ENCODE data around the gene CHL1.

The CHL1 gene

GRCh38 chr3:196311-197148, at the start of gene CHL1:
Gene CHL1, plus strand, starts transcription at chr3:196763. Its CDS starts 123,014 bp downstream, at chr3:319777.
- no peaks in the 10 kb centered on the region for H3K36me3 ChIP-seq (ENCODE audit: control insufficient read depth, insufficient read depth, low read length)
- H3K27ac ChIP-seq (ENCODE audit: low read depth, low read length), result no peak within 1 kb of the TSS
- peak within 1 kb of the TSS; percentile 63 for H3K4me3 ChIP-seq (ENCODE audit: low read depth, low read length)
- H3K9ac ChIP-seq (ENCODE audit: low read depth, low read length), result no peak within 1 kb of the TSS
- H3K9me3 ChIP-seq (ENCODE audit: control insufficient read depth, insufficient read depth, low read length), result no peaks in the 10 kb centered on the region
- no peaks in the 10 kb centered on the region for H3K4me1 ChIP-seq (ENCODE audit: control insufficient read depth, insufficient read depth, low read length)
- peaks cover 58% of the 10 kb centered on the region for H3K27me3 ChIP-seq (ENCODE audit: control insufficient read depth, insufficient read depth, low read length)

- no peak overlapping the region for H3K4me3 ChIP-seq (ENCODE audit: low read depth, low read length)
- no peaks in the 10 kb centered on the region for H3K27me3 ChIP-seq (ENCODE audit: control insufficient read depth, insufficient read depth, low read length)
- H3K4me1 ChIP-seq (ENCODE audit: control insufficient read depth, insufficient read depth, low read length), result no peaks in the 10 kb centered on the region
- H3K27ac ChIP-seq (ENCODE audit: low read depth, low read length), result no peak overlapping the region
- H3K9ac ChIP-seq (ENCODE audit: low read depth, low read length), result no peak overlapping the region
- H3K36me3 ChIP-seq (ENCODE audit: control insufficient read depth, insufficient read depth, low read length), result no peaks in the 10 kb centered on the region
- no peaks in the 10 kb centered on the region for H3K9me3 ChIP-seq (ENCODE audit: control insufficient read depth, insufficient read depth, low read length)
Measured at GRCh38 chr3:151614-152189, 44.9 kb upstream of the CHL1 start.

- no peak overlapping the region for H3K9ac ChIP-seq (ENCODE audit: low read depth, low read length)
- H3K9me3 ChIP-seq (ENCODE audit: control insufficient read depth, insufficient read depth, low read length), result no peaks in the 10 kb centered on the region
- H3K36me3 ChIP-seq (ENCODE audit: control insufficient read depth, insufficient read depth, low read length), result no peaks in the 10 kb centered on the region
- no peak overlapping the region for H3K27ac ChIP-seq (ENCODE audit: low read depth, low read length)
- no peaks in the 10 kb centered on the region for H3K27me3 ChIP-seq (ENCODE audit: control insufficient read depth, insufficient read depth, low read length)
- no peak overlapping the region for H3K4me3 ChIP-seq (ENCODE audit: low read depth, low read length)
- H3K4me1 ChIP-seq (ENCODE audit: control insufficient read depth, insufficient read depth, low read length), result no peaks in the 10 kb centered on the region
Measured at GRCh38 chr3:159974-160373, 36.6 kb upstream of the CHL1 start.

- H3K4me1 ChIP-seq (ENCODE audit: control insufficient read depth, insufficient read depth, low read length), result no peaks in the 10 kb centered on the region
- H3K9me3 ChIP-seq (ENCODE audit: control insufficient read depth, insufficient read depth, low read length), result no peaks in the 10 kb centered on the region
- no peaks in the 10 kb centered on the region for H3K27me3 ChIP-seq (ENCODE audit: control insufficient read depth, insufficient read depth, low read length)
- no peak overlapping the region for H3K9ac ChIP-seq (ENCODE audit: low read depth, low read length)
- no peak overlapping the region for H3K4me3 ChIP-seq (ENCODE audit: low read depth, low read length)
- H3K27ac ChIP-seq (ENCODE audit: low read depth, low read length), result no peak overlapping the region
- no peaks in the 10 kb centered on the region for H3K36me3 ChIP-seq (ENCODE audit: control insufficient read depth, insufficient read depth, low read length)
Measured at GRCh38 chr3:166071-166470, 30.5 kb upstream of the CHL1 start.

- no peaks in the 10 kb centered on the region for H3K27me3 ChIP-seq (ENCODE audit: control insufficient read depth, insufficient read depth, low read length)
- H3K9ac ChIP-seq (ENCODE audit: low read depth, low read length), result no peak overlapping the region
- no peaks in the 10 kb centered on the region for H3K36me3 ChIP-seq (ENCODE audit: control insufficient read depth, insufficient read depth, low read length)
- H3K4me1 ChIP-seq (ENCODE audit: control insufficient read depth, insufficient read depth, low read length), result no peaks in the 10 kb centered on the region
- H3K27ac ChIP-seq (ENCODE audit: low read depth, low read length), result no peak overlapping the region
- no peak overlapping the region for H3K4me3 ChIP-seq (ENCODE audit: low read depth, low read length)
- no peaks in the 10 kb centered on the region for H3K9me3 ChIP-seq (ENCODE audit: control insufficient read depth, insufficient read depth, low read length)
Measured at GRCh38 chr3:166799-167198, 29.8 kb upstream of the CHL1 start.

GRCh38 chr3:173886-174285, 22.7 kb upstream of the CHL1 start:
- Histone ChIP-seq H3K36me3 (ENCODE audit: control insufficient read depth, insufficient read depth, low read length) (no peaks in the 10 kb centered on the region), H3K9me3 (ENCODE audit: control insufficient read depth, insufficient read depth, low read length) (no peaks in the 10 kb centered on the region), H3K4me1 (ENCODE audit: control insufficient read depth, insufficient read depth, low read length) (no peaks in the 10 kb centered on the region), H3K9ac (ENCODE audit: low read depth, low read length) (no peak overlapping the region), H3K4me3 (ENCODE audit: low read depth, low read length) (no peak overlapping the region), H3K27me3 (ENCODE audit: control insufficient read depth, insufficient read depth, low read length) (no peaks in the 10 kb centered on the region), H3K27ac (ENCODE audit: low read depth, low read length) (no peak overlapping the region)

- Histone ChIP-seq H3K9me3 (ENCODE audit: control insufficient read depth, insufficient read depth, low read length) (no peaks in the 10 kb centered on the region), H3K27me3 (ENCODE audit: control insufficient read depth, insufficient read depth, low read length) (no peaks in the 10 kb centered on the region), H3K4me1 (ENCODE audit: control insufficient read depth, insufficient read depth, low read length) (no peaks in the 10 kb centered on the region), H3K4me3 (ENCODE audit: low read depth, low read length) (no peak overlapping the region), H3K36me3 (ENCODE audit: control insufficient read depth, insufficient read depth, low read length) (no peaks in the 10 kb centered on the region), H3K27ac (ENCODE audit: low read depth, low read length) (no peak overlapping the region), H3K9ac (ENCODE audit: low read depth, low read length) (no peak overlapping the region)
Measured at GRCh38 chr3:184976-185375, 11.6 kb upstream of the CHL1 start.

GRCh38 chr3:192215-192929, 4.2 kb upstream of the CHL1 start:
- H3K36me3 ChIP-seq (ENCODE audit: control insufficient read depth, insufficient read depth, low read length), result no peaks in the 10 kb centered on the region
- no peak overlapping the region for H3K4me3 ChIP-seq (ENCODE audit: low read depth, low read length)
- H3K27ac ChIP-seq (ENCODE audit: low read depth, low read length), result no peak overlapping the region
- H3K9me3 ChIP-seq (ENCODE audit: control insufficient read depth, insufficient read depth, low read length), result no peaks in the 10 kb centered on the region
- no peak overlapping the region for H3K9ac ChIP-seq (ENCODE audit: low read depth, low read length)
- H3K4me1 ChIP-seq (ENCODE audit: control insufficient read depth, insufficient read depth, low read length), result no peaks in the 10 kb centered on the region
- peaks cover 33% of the 10 kb centered on the region for H3K27me3 ChIP-seq (ENCODE audit: control insufficient read depth, insufficient read depth, low read length)

- Histone ChIP-seq H3K27ac (ENCODE audit: low read depth, low read length) (no peak overlapping the region), H3K27me3 (ENCODE audit: control insufficient read depth, insufficient read depth, low read length) (peaks cover 49% of the 10 kb centered on the region), H3K9ac (ENCODE audit: low read depth, low read length) (no peak overlapping the region), H3K36me3 (ENCODE audit: control insufficient read depth, insufficient read depth, low read length) (no peaks in the 10 kb centered on the region), H3K4me3 (ENCODE audit: low read depth, low read length) (no peak overlapping the region), H3K9me3 (ENCODE audit: control insufficient read depth, insufficient read depth, low read length) (no peaks in the 10 kb centered on the region), H3K4me1 (ENCODE audit: control insufficient read depth, insufficient read depth, low read length) (no peaks in the 10 kb centered on the region)
Measured at GRCh38 chr3:194001-194400, 2.6 kb upstream of the CHL1 start.

- H3K4me1 ChIP-seq (ENCODE audit: control insufficient read depth, insufficient read depth, low read length), result no peaks in the 10 kb centered on the region
- no peak overlapping the region for H3K27ac ChIP-seq (ENCODE audit: low read depth, low read length)
- H3K36me3 ChIP-seq (ENCODE audit: control insufficient read depth, insufficient read depth, low read length), result no peaks in the 10 kb centered on the region
- no peak overlapping the region for H3K4me3 ChIP-seq (ENCODE audit: low read depth, low read length)
- no peaks in the 10 kb centered on the region for H3K9me3 ChIP-seq (ENCODE audit: control insufficient read depth, insufficient read depth, low read length)
- no peak overlapping the region for H3K9ac ChIP-seq (ENCODE audit: low read depth, low read length)
- H3K27me3 ChIP-seq (ENCODE audit: control insufficient read depth, insufficient read depth, low read length), result peaks cover 54% of the 10 kb centered on the region
Measured at GRCh38 chr3:194421-194820, 2.1 kb upstream of the CHL1 start.

GRCh38 chr3:195666-196065, 897 bp upstream of the CHL1 start:
- Histone ChIP-seq H3K27me3 (ENCODE audit: control insufficient read depth, insufficient read depth, low read length) (peaks cover 58% of the 10 kb centered on the region), H3K27ac (ENCODE audit: low read depth, low read length) (no peak overlapping the region), H3K9ac (ENCODE audit: low read depth, low read length) (no peak overlapping the region), H3K4me3 (ENCODE audit: low read depth, low read length) (no peak overlapping the region), H3K9me3 (ENCODE audit: control insufficient read depth, insufficient read depth, low read length) (no peaks in the 10 kb centered on the region), H3K4me1 (ENCODE audit: control insufficient read depth, insufficient read depth, low read length) (no peaks in the 10 kb centered on the region), H3K36me3 (ENCODE audit: control insufficient read depth, insufficient read depth, low read length) (no peaks in the 10 kb centered on the region)
